Breast epithelium (tissue), 3 donors: ENCODE results near the gene FLVCR1.

Source experiments
- POLR2A ChIP-seq: fragments of 450-650 bp; IDR thresholded peaks from one replicate; pipeline ENCODE4 v1.6.1; 2016; ENCODE audit warnings: antibody characterized with exemption, mild to moderate bottlenecking, moderate library complexity
- TF ChIP-seq, protein P1 (sequence below), 3 donors: fragments of 450-650 bp; IDR thresholded peaks; one replicate each; pipeline ENCODE4 v1.5.1; 2016 to 2017; ENCODE audit warnings: antibody characterized with exemption in 3 of 3, mild to moderate bottlenecking in 3 of 3, moderate library complexity in 3 of 3

DNA sequence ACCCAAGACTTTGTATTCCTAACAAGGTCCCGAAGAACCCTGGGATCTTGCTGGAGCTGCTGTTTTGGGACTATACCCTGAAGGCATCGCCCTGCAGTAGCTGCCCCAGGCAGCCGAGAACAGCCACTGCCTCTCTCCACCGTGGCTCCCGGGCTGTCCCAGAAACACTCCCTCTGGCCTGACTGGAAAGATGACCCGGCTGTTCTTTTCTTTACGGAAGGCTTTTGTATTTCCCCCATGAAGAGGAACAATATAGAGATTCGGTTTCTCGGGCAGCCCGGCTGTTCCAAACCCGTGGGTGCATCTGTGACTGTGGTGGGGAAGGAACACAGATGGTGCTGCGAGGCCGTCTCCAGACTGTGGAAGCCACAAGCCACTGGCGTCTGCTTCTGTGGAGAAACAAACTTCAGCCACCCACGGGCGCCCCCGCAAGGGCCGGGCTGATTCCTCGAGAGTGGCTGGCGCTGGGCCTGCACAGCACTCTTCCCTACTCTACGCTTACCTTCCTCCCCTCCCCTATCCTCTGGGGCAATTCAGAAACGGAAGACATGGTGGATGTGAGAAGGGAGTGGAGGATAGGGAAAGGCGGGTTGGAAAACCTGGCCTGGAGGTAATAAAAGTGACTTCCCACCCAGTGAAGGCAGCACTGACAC is 58.5 kb downstream of the FLVCR1 start:
- no peak for TF ChIP-seq POLR2A
- TF ChIP-seq, protein P1, sequence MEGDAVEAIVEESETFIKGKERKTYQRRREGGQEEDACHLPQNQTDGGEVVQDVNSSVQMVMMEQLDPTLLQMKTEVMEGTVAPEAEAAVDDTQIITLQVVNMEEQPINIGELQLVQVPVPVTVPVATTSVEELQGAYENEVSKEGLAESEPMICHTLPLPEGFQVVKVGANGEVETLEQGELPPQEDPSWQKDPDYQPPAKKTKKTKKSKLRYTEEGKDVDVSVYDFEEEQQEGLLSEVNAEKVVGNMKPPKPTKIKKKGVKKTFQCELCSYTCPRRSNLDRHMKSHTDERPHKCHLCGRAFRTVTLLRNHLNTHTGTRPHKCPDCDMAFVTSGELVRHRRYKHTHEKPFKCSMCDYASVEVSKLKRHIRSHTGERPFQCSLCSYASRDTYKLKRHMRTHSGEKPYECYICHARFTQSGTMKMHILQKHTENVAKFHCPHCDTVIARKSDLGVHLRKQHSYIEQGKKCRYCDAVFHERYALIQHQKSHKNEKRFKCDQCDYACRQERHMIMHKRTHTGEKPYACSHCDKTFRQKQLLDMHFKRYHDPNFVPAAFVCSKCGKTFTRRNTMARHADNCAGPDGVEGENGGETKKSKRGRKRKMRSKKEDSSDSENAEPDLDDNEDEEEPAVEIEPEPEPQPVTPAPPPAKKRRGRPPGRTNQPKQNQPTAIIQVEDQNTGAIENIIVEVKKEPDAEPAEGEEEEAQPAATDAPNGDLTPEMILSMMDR (IDR thresholded peaks at IDR 0.05), result no peak
